ENCODE results near the gene DZIP1L. TPM values are rescaled to one million over a fixed set of nuclear protein-coding genes. Genes with fewer than 3 reads are reported as not detected.

Gene DZIP1L
- total RNA-seq, 1 experiment from 2014 or later, result 3.8 TPM

DNA sequence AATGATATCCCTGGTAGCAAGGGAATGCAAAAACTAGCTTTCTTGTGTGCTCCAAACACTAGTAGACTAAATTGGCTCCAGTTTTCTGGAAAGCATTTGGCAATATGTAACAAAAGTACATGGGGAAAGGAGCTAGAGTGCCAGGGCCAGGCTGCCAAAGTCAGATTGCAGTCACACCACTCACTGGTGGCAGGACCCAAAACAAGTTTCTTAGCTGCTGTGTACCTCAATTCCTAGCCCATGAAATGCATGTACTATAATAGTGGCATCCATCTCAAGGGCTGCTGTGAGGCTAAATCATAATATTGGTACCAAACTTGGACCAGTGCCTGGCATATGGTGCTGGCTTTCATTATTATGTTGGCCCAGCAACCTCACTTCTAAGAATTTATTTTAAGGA lies 56.1 kb downstream of the DZIP1L start:
- H3K4me3 ChIP-seq (ENCODE audit: low read length), result no peak overlapping the region
- BruUV-seq (replicated peaks), result no TSS peak
- H3K9me2 ChIP-seq (replicated peaks; ENCODE audit: low read length), result no peaks in the 10 kb centered on the region
- TF ChIP-seq, protein P1, sequence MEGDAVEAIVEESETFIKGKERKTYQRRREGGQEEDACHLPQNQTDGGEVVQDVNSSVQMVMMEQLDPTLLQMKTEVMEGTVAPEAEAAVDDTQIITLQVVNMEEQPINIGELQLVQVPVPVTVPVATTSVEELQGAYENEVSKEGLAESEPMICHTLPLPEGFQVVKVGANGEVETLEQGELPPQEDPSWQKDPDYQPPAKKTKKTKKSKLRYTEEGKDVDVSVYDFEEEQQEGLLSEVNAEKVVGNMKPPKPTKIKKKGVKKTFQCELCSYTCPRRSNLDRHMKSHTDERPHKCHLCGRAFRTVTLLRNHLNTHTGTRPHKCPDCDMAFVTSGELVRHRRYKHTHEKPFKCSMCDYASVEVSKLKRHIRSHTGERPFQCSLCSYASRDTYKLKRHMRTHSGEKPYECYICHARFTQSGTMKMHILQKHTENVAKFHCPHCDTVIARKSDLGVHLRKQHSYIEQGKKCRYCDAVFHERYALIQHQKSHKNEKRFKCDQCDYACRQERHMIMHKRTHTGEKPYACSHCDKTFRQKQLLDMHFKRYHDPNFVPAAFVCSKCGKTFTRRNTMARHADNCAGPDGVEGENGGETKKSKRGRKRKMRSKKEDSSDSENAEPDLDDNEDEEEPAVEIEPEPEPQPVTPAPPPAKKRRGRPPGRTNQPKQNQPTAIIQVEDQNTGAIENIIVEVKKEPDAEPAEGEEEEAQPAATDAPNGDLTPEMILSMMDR (conservative IDR thresholded peaks at IDR 0.05; ENCODE audit: low read depth, low read length), result no peak
- no peak for TF ChIP-seq EZH2phosphoT487 (IDR thresholded peaks at IDR 0.05; ENCODE audit: borderline replicate concordance, low read length)
- no peak for TF ChIP-seq EZH2 (IDR thresholded peaks at IDR 0.05; ENCODE audit: low read length, unreplicated experiment)
- ATAC-seq (no peak), DNase-seq (no peak)
- no peaks in the 10 kb centered on the region for H3K27me3 ChIP-seq (ENCODE audit: low read length)
- no peak overlapping the region for H3K9ac ChIP-seq (ENCODE audit: low read length)
- no peaks in the 10 kb centered on the region for H3F3A ChIP-seq (ENCODE audit: low read length, unreplicated experiment)
- no peak overlapping the region for H3K4me2 ChIP-seq (ENCODE audit: low read length)
- no peak overlapping the region for H3K27ac ChIP-seq (ENCODE audit: low read length)
- H3K79me2 ChIP-seq (ENCODE audit: low read length), result no peaks in the 10 kb centered on the region
- intact Hi-C loops (cut with micrococcal nuclease), result no loop called here
- ChIA-PET POLR2A (ENCODE audit: unreplicated experiment) (no interaction called here), CTCF (no interaction called here)
- no peaks in the 10 kb centered on the region for H3K9me3 ChIP-seq (ENCODE audit: low read length)
- no peaks in the 10 kb centered on the region for H4K20me1 ChIP-seq (ENCODE audit: low read length)
- H2AFZ ChIP-seq (ENCODE audit: low read length), result no peak overlapping the region
- no peaks in the 10 kb centered on the region for H3K36me3 ChIP-seq (ENCODE audit: low read depth, low read length)
- no peaks in the 10 kb centered on the region for H3K4me1 ChIP-seq (ENCODE audit: insufficient read depth, low read length)

DNA sequence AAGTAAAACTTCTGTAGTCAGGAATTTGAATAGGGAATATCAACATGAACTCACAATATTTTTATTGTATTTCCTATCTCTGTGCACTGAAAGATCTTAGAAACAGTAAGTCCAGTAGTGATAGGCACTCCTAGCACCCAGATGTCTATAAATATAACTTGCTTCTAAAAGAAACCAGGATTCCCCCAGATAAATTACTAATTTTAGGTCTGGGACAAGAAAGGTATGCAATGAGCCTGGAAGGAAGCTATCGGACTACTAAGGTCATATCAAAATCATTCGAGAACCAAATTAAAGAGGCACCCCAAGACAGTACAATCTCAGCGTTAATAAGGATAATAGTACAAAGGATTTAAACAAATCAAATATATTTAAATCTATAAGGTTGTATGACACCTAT lies 58.0 kb downstream of the DZIP1L start:
- Histone ChIP-seq H2AFZ (ENCODE audit: low read length) (no peak overlapping the region), H3K4me3 (ENCODE audit: low read length) (no peak overlapping the region), H3K9me3 (ENCODE audit: low read length) (no peaks in the 10 kb centered on the region), H3K9me2 (replicated peaks; ENCODE audit: low read length) (no peaks in the 10 kb centered on the region), H3K9ac (ENCODE audit: low read length) (no peak overlapping the region), H3K27me3 (ENCODE audit: low read length) (no peaks in the 10 kb centered on the region), H3K27ac (ENCODE audit: low read length) (no peak overlapping the region), H3K4me1 (ENCODE audit: insufficient read depth, low read length) (no peaks in the 10 kb centered on the region), H3K79me2 (ENCODE audit: low read length) (no peaks in the 10 kb centered on the region), H3K4me2 (ENCODE audit: low read length) (no peak overlapping the region), H4K20me1 (ENCODE audit: low read length) (no peaks in the 10 kb centered on the region), H3F3A (ENCODE audit: low read length, unreplicated experiment) (no peaks in the 10 kb centered on the region), H3K36me3 (ENCODE audit: low read depth, low read length) (no peaks in the 10 kb centered on the region)
- no peak for TF ChIP-seq EZH2phosphoT487 (IDR thresholded peaks at IDR 0.05; ENCODE audit: borderline replicate concordance, low read length)
- no peak for TF ChIP-seq EZH2 (IDR thresholded peaks at IDR 0.05; ENCODE audit: low read length, unreplicated experiment)
- TF ChIP-seq, protein P1 (conservative IDR thresholded peaks at IDR 0.05; ENCODE audit: low read depth, low read length), result no peak
- DNase-seq, result no peak
- ATAC-seq, result no peak
- intact Hi-C loops (cut with micrococcal nuclease), result no loop called here
- POLR2A ChIA-PET (ENCODE audit: unreplicated experiment), result no interaction called here
- CTCF ChIA-PET, result no interaction called here
- BruUV-seq (replicated peaks), result no TSS peak

- TF ChIP-seq EZH2phosphoT487 (IDR thresholded peaks at IDR 0.05; ENCODE audit: borderline replicate concordance, low read length), result no peak
- TF ChIP-seq, protein P1 (conservative IDR thresholded peaks at IDR 0.05; ENCODE audit: low read depth, low read length), result no peak
- no peak for TF ChIP-seq EZH2 (IDR thresholded peaks at IDR 0.05; ENCODE audit: low read length, unreplicated experiment)
- Histone ChIP-seq H3K27ac (ENCODE audit: low read length) (no peak overlapping the region), H2AFZ (ENCODE audit: low read length) (no peak overlapping the region), H3K4me1 (ENCODE audit: insufficient read depth, low read length) (no peaks in the 10 kb centered on the region), H3K27me3 (ENCODE audit: low read length) (no peaks in the 10 kb centered on the region), H3K9me3 (ENCODE audit: low read length) (no peaks in the 10 kb centered on the region), H4K20me1 (ENCODE audit: low read length) (no peaks in the 10 kb centered on the region), H3F3A (ENCODE audit: low read length, unreplicated experiment) (no peaks in the 10 kb centered on the region), H3K9me2 (replicated peaks; ENCODE audit: low read length) (no peaks in the 10 kb centered on the region), H3K4me2 (ENCODE audit: low read length) (no peak overlapping the region), H3K9ac (ENCODE audit: low read length) (no peak overlapping the region), H3K79me2 (ENCODE audit: low read length) (no peaks in the 10 kb centered on the region), H3K36me3 (ENCODE audit: low read depth, low read length) (no peaks in the 10 kb centered on the region), H3K4me3 (ENCODE audit: low read length) (no peak overlapping the region)
- ATAC-seq (no peak), DNase-seq (no peak)
- POLR2A ChIA-PET (ENCODE audit: unreplicated experiment), result interaction anchor here (0.7 kb wide), 1 partner anchor 291 kb away, joined by 3 read pairs; no protein-coding TSS in a partner anchor
- intact Hi-C loops (cut with micrococcal nuclease), result loop anchor here (5.0 kb wide), 1 partner anchor 932 kb away; no protein-coding TSS in a partner anchor
- CTCF ChIA-PET, result no interaction called here
- BruUV-seq (replicated peaks), result no TSS peak
Measured at GRCh38 chr3:138054057-138054456, 61.4 kb downstream of the DZIP1L start.

All from PC-3 (cell line).